HG03025 (cell line): ENCODE results near the gene FBLL1.
A peak's percentile ranks its signal among the peaks of the same experiment; 100 is the strongest.
"Not testable (repeated sequence)": the region's sequence is repeated elsewhere in the genome, so short reads cannot be mapped to it uniquely, and the experiment has no call there.

Experiments used
- ATAC-seq: cut with Tn5 transposase; IDR thresholded peaks from one replicate; pipeline ENCODE4 v1.9.1; 2021; ENCODE audit warnings: mild to moderate bottlenecking, moderate library complexity; ENCODE audit not compliant: unreplicated experiment, low FRiP score

The FBLL1 gene

DNA sequence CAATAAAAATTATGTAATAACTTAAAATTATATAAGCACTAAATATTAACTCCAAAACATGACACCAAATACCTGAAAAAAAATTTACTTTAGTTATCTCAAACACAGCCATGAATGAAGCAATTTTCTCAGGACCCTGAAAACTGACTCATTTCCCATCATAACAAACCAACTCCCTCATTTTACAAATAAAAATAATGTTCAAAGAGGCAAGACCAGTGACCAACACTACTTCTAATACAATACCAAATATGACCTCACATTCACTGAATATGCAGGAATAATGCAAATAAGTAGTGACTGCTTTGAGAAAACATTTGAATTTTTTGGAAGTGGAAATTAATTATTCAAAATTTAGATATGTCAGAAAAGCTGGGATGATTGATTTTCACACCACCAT lies 21.6 kb downstream of the FBLL1 start:
- no peak for ATAC-seq

GRCh38 chr5:168552146-168552545 lies 23.0 kb downstream of the FBLL1 start:
- no peak for ATAC-seq

DNA sequence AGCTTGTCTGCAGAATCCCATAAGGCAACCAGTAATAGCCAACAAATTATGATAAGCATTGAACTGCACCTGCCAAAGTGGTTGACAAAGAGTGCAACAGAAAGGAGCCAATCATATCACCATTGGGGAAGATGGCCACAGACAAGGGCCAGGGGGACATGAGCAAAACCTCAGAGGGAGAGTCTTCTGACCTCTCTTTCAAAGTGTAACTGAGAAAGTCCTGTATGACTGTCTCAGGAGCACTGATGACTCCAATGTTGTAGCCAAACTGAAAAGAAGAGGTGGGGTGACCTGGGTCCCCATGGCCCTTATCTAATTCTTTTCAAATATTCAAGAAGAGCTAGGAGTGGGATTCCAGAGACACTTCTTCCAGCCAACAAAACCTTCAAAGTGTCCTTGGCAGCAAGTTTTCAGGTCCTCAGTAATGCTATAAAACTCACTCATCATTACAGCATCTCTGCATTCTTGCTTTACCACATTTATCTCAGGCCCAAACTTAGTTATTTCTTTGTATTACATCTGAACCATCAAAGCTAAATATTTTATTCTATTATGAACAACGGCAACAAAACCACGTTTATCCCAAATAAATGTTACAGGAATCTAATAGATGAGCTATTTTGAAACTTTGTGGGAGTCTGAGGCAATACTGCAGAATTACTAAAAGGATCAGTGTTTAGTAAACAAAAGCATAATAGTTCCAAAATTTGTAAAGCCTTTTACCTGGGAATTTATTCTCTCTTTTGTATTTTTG lies 24.4 kb downstream of the FBLL1 start:
- ATAC-seq, result no peak

DNA sequence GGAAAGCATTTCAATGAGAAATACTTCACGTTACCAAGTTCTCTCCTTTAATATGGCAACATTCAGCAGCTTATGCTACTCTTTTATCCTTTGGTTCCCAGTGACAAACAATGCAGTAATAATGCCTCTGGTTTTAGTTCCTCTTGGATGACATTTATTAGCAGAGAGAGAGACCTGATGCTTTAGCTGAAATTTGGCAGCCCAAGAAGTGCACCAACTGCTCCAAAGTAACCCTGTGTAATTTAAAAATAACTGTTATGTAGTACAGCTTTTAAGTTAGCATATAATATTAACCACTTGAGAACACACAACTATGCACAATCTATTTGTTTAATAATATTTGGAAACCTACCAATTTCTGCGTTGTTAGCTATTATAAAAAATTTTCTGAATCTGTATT lies 28.3 kb downstream of the FBLL1 start:
- no peak for ATAC-seq

DNA sequence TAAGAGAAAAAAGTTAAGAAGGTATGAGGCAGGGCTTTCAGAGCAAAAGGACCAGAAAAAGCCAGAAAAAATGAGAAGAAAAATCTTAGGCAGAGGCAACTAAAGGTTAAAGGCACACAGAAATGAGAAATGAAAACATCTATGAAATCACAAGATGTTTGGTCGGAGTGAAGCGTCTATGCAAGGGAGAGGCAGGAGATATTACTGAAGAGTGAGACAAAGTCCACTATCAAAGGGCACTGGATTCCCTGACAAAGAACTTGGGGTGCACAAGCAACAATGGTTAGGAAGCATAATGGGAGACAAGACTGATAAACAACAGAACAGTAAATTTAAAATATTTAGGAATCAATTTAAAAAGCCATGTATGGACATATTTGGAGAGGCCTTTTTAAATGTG lies 33.2 kb downstream of the FBLL1 start:
- no peak for ATAC-seq

- no peak for ATAC-seq
Measured at GRCh38 chr5:168563959-168564358, 34.9 kb downstream of the FBLL1 start.

- no peak for ATAC-seq
Measured at GRCh38 chr5:168568738-168569137, 39.6 kb downstream of the FBLL1 start.

DNA sequence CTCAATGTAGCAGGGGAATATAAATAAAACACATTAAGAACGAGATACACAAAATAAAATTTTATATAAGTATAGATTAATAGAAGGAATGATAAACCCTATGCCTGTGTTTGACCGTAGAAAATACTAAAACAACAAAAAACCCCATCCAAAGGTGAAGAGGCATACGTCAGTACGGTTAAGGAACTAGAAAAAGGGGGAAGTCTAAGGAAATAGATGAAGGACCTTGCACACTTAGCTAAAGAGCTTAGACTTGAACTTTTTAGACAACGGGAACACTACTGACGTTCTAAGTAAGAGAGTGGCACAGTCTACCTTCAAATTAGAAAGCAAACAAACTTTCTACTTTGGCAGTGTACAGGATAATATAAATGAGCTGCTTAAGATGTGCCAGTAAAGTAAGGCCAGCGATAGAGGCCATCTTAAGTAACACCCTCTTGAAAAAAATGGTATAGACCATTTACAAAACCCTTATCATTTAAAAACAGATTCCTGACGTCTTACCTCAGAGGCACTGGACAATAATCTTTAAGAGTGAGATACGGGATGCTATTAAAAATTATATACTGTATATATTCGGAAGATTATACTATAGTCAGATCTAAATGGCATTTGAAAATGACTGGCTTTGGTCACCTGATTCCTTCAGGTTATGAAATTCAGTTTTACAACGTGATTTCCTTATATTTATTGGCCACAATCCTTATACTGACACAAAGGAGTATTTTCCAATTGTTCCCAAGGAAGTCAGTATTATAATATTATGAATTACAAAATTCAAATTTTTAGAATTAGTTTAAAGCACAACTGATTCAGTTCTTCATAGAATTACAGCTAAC lies 41.6 kb downstream of the FBLL1 start:
- no peak for ATAC-seq

- not testable (repeated sequence) for ATAC-seq
Measured at GRCh38 chr5:168573663-168574062, 44.6 kb downstream of the FBLL1 start.

- ATAC-seq, result not testable (repeated sequence)
Measured at GRCh38 chr5:168574156-168574555, 45.1 kb downstream of the FBLL1 start.

DNA sequence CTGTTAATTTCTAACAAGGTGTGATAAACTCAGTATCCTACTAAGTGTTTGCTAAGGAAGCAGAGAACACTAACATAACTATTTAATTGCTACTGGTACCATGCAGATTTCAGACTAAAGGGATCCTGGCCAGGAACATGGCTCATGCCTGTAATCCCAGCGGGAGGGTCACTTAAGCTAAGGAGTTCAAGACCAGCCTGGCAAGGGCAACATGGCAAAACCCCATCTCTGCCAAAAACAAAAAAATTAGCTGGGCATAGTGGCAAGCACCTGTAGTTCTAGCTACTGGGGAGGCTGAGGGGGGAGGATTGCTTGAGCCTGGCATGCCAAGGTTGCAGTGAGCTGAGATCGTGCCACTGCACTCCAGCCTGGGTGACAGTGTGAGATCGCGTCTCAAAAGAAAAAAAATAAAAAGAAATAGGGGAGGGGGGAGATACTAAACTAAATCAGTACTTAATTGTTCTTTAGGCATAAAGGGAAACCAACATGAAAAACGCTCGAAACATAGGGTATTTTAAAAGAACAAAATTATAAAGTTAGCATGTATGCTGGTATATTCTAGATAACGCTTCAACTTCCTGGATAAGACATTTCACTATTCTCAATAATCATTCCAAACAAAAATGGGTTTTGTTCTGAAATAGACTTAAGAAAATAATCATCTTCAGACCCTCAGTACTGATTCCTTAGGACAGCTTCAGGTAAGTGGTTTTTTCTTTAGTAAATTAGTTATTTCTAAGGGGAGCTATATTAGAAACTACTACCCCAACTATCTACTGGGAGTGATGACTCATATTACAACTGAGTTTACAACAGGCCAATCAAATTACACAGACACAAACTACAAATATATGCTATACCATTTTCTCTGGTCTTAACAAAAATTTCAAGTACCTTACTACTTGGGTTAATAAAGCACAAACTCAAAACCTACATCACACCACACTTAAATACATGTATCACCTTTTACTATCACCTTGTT lies 46.6 kb downstream of the FBLL1 start:
- no peak for ATAC-seq

- no peak for ATAC-seq
Measured at GRCh38 chr5:168578006-168578405, 48.9 kb downstream of the FBLL1 start.

GRCh38 chr5:168578538-168579487 lies 49.7 kb downstream of the FBLL1 start, which contains the start of gene PANK3:
PANK3 (minus strand) TSS chr5:168579368; CDS start chr5:168579283, 85 bp downstream.
- ATAC-seq, result peak; percentile 60

- peak; percentile 96 for ATAC-seq
Measured at GRCh38 chr5:168579488-168580226, 50.6 kb downstream of the FBLL1 start.

DNA sequence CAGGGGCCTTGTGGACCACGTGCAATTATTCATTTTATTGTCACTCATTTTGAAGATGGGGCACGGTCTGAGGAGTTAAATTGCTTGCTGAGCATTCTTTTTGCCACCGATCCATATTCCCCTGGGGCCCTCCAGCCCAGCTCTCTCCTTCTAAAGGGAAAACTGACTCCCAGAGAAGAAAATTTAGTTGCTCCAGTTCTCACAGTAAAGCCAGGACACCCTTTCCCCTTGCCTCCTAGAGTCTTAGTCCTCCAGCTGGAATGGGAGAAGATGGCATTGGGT lies 51.1 kb downstream of the FBLL1 start:
- ATAC-seq, result no peak
